Transverse colon (tissue), 3 donors: Measurements from ENCODE around the gene PPP1R15B.

Experiments used
- CTCF ChIP-seq, 5 experiments: fragments of 200-600 bp in 3 of 5; fragments of 450-650 bp in 2 of 5; sonication (generic) in 3 of 5; IDR thresholded peaks; 1 replicate in 2 of 5; 2 replicates in 3 of 5; pipeline ENCODE4 v1.5.1; 2016 to 2017; ENCODE audit warnings: antibody characterized with exemption in 5 of 5, inconsistent platforms in 3 of 5, mild to moderate bottlenecking in 2 of 5, moderate library complexity in 1 of 5
- POLR2A ChIP-seq: fragments of 450-650 bp; IDR thresholded peaks from one replicate; pipeline ENCODE4 v1.6.1; 2016; ENCODE audit warnings: antibody characterized with exemption, mild to moderate bottlenecking, moderate library complexity

- no peak for TF ChIP-seq CTCF (IDR thresholded peaks at IDR 0.05)
- no peak for TF ChIP-seq POLR2A
These were observed 42.9 kb upstream of the PPP1R15B start for GRCh38 chr1:204454476-204454875.
